ENCODE results near the gene ISL2.

DNA sequence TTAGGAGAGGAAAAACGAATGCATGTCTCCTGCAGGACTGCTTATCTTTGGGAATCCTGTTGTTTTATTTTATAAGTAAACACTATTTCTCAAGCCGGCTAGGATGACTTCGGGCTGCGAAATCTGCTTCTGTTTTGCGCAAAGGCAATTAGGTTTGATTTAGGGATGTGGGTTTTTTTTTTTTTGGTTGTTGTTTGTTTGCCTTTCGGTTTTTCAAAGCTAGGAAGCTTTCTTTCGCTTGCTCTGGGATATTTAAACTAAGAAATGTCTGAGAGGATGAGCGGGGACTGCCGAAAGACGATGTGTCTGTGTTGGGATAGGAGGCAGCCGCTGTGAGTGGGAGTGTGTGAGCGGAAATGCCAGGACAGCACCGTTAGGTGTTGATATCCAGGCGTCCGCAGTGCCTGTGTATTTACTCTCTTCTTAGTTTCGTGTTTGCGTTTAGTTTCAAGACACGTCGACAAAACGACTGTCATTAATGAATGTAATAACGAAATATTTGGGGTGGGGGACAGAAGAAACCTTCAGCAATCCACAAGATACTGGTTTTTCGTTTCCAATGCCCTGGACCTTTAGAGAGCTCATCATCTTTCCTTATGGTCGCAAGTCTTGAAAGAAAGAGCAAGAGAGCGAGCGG is 604 bp downstream of the ISL2 start:
- TF ChIP-seq, protein P1, sequence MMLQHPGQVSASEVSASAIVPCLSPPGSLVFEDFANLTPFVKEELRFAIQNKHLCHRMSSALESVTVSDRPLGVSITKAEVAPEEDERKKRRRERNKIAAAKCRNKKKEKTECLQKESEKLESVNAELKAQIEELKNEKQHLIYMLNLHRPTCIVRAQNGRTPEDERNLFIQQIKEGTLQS (IDR thresholded peaks at IDR 0.05), result no peak
- TF ChIP-seq, protein P2, sequence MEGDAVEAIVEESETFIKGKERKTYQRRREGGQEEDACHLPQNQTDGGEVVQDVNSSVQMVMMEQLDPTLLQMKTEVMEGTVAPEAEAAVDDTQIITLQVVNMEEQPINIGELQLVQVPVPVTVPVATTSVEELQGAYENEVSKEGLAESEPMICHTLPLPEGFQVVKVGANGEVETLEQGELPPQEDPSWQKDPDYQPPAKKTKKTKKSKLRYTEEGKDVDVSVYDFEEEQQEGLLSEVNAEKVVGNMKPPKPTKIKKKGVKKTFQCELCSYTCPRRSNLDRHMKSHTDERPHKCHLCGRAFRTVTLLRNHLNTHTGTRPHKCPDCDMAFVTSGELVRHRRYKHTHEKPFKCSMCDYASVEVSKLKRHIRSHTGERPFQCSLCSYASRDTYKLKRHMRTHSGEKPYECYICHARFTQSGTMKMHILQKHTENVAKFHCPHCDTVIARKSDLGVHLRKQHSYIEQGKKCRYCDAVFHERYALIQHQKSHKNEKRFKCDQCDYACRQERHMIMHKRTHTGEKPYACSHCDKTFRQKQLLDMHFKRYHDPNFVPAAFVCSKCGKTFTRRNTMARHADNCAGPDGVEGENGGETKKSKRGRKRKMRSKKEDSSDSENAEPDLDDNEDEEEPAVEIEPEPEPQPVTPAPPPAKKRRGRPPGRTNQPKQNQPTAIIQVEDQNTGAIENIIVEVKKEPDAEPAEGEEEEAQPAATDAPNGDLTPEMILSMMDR (IDR thresholded peaks at IDR 0.05; ENCODE audit: low read depth, low read length, missing input control), result no peak
- TF ChIP-seq, protein P3, sequence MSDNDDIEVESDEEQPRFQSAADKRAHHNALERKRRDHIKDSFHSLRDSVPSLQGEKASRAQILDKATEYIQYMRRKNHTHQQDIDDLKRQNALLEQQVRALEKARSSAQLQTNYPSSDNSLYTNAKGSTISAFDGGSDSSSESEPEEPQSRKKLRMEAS (IDR thresholded peaks at IDR 0.05), result no peak
- TF ChIP-seq FOXA1 (IDR thresholded peaks at IDR 0.05), result no peak
- TF ChIP-seq TAF1 (conservative IDR thresholded peaks at IDR 0.05), result no peak
- TF ChIP-seq, protein P4, sequence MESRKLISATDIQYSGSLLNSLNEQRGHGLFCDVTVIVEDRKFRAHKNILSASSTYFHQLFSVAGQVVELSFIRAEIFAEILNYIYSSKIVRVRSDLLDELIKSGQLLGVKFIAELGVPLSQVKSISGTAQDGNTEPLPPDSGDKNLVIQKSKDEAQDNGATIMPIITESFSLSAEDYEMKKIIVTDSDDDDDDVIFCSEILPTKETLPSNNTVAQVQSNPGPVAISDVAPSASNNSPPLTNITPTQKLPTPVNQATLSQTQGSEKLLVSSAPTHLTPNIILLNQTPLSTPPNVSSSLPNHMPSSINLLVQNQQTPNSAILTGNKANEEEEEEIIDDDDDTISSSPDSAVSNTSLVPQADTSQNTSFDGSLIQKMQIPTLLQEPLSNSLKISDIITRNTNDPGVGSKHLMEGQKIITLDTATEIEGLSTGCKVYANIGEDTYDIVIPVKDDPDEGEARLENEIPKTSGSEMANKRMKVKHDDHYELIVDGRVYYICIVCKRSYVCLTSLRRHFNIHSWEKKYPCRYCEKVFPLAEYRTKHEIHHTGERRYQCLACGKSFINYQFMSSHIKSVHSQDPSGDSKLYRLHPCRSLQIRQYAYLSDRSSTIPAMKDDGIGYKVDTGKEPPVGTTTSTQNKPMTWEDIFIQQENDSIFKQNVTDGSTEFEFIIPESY (IDR thresholded peaks at IDR 0.05), result no peak
